Prostate gland (tissue), 2 donors: Measurements from ENCODE around the gene PDE6B. TPM values are rescaled to one million over a fixed set of nuclear protein-coding genes. Genes with fewer than 3 reads are reported as not detected.

Experiments
- DNase-seq: peaks from one replicate; pipeline ENCODE4 v3.0.0-alpha.2; 2019; ENCODE audit warnings: low spot score
- H3K27ac ChIP-seq, 2 donors: fragments of 200-600 bp; sonication (generic); 2 replicates each; pipeline ENCODE4 v1.5.1; 2017 to 2019
- H3K27me3 ChIP-seq: fragments of 200-600 bp; sonication (generic); replicated peaks from 2 replicates; pipeline ENCODE4 v1.5.1; 2019; ENCODE audit not compliant: insufficient read depth
- H3K36me3 ChIP-seq, 2 donors: fragments of 200-600 bp; sonication (generic); 1 replicate in 1 of 2; 2 replicates in 1 of 2; pipeline versions ENCODE4 v1.5.1 to v1.8.1; 2017 to 2019
- H3K4me1 ChIP-seq: fragments of 200-600 bp; sonication (generic); replicated peaks from 2 replicates; pipeline ENCODE4 v1.5.1; 2019
- H3K4me3 ChIP-seq, 2 donors: fragments of 200-600 bp; sonication (generic); 2 replicates each; pipeline ENCODE4 v1.5.1; 2017 to 2019
- H3K9me3 ChIP-seq: fragments of 200-600 bp; sonication (generic); 2 replicates; pipeline ENCODE4 v1.5.1; 2017
- CTCF ChIP-seq, 4 experiments: fragments of 200-600 bp in 2 of 4; fragments of 450-650 bp in 2 of 4; sonication (generic) in 2 of 4; IDR thresholded peaks; 1 replicate in 3 of 4; 2 replicates in 1 of 4; pipeline ENCODE4 v1.5.1; 2016 to 2019; ENCODE audit warnings: antibody characterized with exemption in 4 of 4, mild to moderate bottlenecking in 2 of 4, moderate library complexity in 2 of 4
- POLR2A ChIP-seq: fragments of 450-650 bp; IDR thresholded peaks from one replicate; pipeline ENCODE4 v1.6.1; 2016; ENCODE audit warnings: antibody characterized with exemption, mild to moderate bottlenecking
- POLR2AphosphoS5 ChIP-seq: sonication (generic); formaldehyde crosslinking; IDR thresholded peaks from one replicate; pipeline ENCODE4 v1.6.1; 2017; ENCODE audit warnings: antibody characterized with exemption
- WGBS: methylation state at CpG from one replicate; pipeline ENCODE4 v1.1.5; 2018; 5-methylcytosine and 5-hydroxymethylcytosine counted together
- intact Hi-C: fragments of 100-400 bp; cut with DNase I; formaldehyde crosslinking; loops from one replicate; pipeline ENCODE4 v1.14.2; 2022
- total RNA-seq, 2 donors: library from RNA; depleted of rRNA; stranded (reverse); fragments of >200 nt; gene quantifications; one replicate each; pipeline ENCODE4 v1.1.0, GENCODE V29; 2016

PDE6B gene
- total RNA-seq, 2 donors from 2014 or later: 8.0 to 9.3 TPM

- WGBS: 89% methylated on average over 9 of the region's 9 CpGs
Measured at GRCh38 chr4:629636-629914, 4.2 kb downstream of the PDE6B start.

DNA sequence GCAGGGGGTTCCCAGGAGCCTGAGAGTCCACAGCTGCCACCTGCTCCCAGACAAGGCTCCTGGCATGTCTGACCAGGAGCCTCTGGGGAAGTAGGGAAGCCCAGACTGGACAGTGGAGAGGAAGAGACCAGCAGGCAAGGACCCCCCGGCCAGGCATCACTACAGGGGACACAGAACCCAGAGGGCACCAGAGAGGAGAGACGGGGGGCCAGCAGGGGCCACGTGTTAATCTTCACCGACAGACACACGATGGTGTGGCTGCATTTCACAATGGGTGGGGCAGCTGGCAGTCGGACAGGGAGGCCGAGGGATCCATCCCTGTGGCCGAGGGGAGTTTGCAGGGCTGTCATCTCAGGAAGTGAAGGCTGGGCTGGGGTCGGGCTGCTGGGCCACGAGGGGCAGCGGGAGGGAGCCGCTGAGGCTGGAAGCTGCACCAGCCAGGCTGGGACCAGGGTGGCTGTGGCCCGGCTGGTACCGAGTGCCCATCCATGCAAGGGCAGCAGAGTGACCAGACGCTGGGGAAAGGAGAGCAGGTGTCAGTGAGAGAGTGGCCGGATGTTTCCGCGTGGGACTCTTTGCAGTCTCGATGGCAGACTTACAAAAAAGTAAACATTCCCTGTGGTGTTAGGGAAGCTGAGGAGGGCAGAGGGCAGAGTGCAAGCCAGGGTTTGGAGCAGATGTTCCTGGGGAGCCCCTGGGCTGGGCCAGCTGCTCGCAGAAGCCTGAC, 4.7 kb downstream of the PDE6B start:
- Histone ChIP-seq H3K4me3 (no peak overlapping the region), H3K9me3 (no peaks in the 10 kb centered on the region), H3K27me3 (no peaks in the 10 kb centered on the region), H3K4me1 (no peaks in the 10 kb centered on the region), H3K27ac (no peak overlapping the region), H3K36me3 (no peaks in the 10 kb centered on the region)
- TF ChIP-seq POLR2A (no peak), CTCF (IDR thresholded peaks at IDR 0.05) (no peak), POLR2AphosphoS5 (no peak)
- WGBS: 65% methylated on average over 20 of the region's 20 CpGs
- DNase-seq: no peak
- intact Hi-C loops: no loop called here

More at GRCh38 chr4:629636-629914, 4.2 kb downstream of the PDE6B start:
- H3K27me3 ChIP-seq: no peaks in the 10 kb centered on the region
- H3K4me1 ChIP-seq: no peaks in the 10 kb centered on the region
- no peak overlapping the region for H3K27ac ChIP-seq
- no peaks in the 10 kb centered on the region for H3K9me3 ChIP-seq
- no peaks in the 10 kb centered on the region for H3K36me3 ChIP-seq
- H3K4me3 ChIP-seq: no peak overlapping the region
- intact Hi-C loops: no loop called here
- no peak for DNase-seq
- TF ChIP-seq POLR2A: no peak
- TF ChIP-seq POLR2AphosphoS5: no peak
- TF ChIP-seq CTCF (IDR thresholded peaks at IDR 0.05): no peak

- 71% methylated on average over 9 of the region's 9 CpGs for WGBS
- H3K27ac ChIP-seq: no peak overlapping the region
- DNase-seq: no peak
- H3K4me3 ChIP-seq: no peak overlapping the region
- no peaks in the 10 kb centered on the region for H3K27me3 ChIP-seq
- H3K4me1 ChIP-seq: no peaks in the 10 kb centered on the region
- TF ChIP-seq CTCF (IDR thresholded peaks at IDR 0.05): no peak
- TF ChIP-seq POLR2A: no peak
- TF ChIP-seq POLR2AphosphoS5: no peak
- H3K36me3 ChIP-seq: no peaks in the 10 kb centered on the region
- H3K9me3 ChIP-seq: no peaks in the 10 kb centered on the region
- intact Hi-C loops: no loop called here
Measured at GRCh38 chr4:630656-631055, 5.3 kb downstream of the PDE6B start.

GRCh38 chr4:632196-632790, 6.9 kb downstream of the PDE6B start:
- Histone ChIP-seq H3K36me3 (no peaks in the 10 kb centered on the region), H3K4me1 (no peaks in the 10 kb centered on the region), H3K27ac (no peak overlapping the region), H3K9me3 (no peaks in the 10 kb centered on the region), H3K4me3 (no peak overlapping the region), H3K27me3 (no peaks in the 10 kb centered on the region)
- intact Hi-C loops: no loop called here
- DNase-seq: no peak
- 92% methylated on average over 16 of the region's 16 CpGs for WGBS
- no peak for TF ChIP-seq POLR2A

- no peaks in the 10 kb centered on the region for H3K4me1 ChIP-seq
- no peak overlapping the region for H3K4me3 ChIP-seq
- no peak overlapping the region for H3K27ac ChIP-seq
- intact Hi-C loops: no loop called here
- DNase-seq: no peak
- no peaks in the 10 kb centered on the region for H3K36me3 ChIP-seq
- H3K27me3 ChIP-seq: no peaks in the 10 kb centered on the region
- WGBS: 79% methylated on average over 6 of the region's 6 CpGs
- TF ChIP-seq CTCF (IDR thresholded peaks at IDR 0.05) (no peak), POLR2AphosphoS5 (no peak), POLR2A (no peak)
- no peaks in the 10 kb centered on the region for H3K9me3 ChIP-seq
Measured at GRCh38 chr4:632926-633325, 7.6 kb downstream of the PDE6B start.
